ENCODE measurements around the gene DIP2C. TPM values are rescaled to one million over a fixed set of nuclear protein-coding genes. Genes with fewer than 3 reads are reported as not detected.

DIP2C gene
- total RNA-seq, 1 donor, result 19.9 TPM

DNA sequence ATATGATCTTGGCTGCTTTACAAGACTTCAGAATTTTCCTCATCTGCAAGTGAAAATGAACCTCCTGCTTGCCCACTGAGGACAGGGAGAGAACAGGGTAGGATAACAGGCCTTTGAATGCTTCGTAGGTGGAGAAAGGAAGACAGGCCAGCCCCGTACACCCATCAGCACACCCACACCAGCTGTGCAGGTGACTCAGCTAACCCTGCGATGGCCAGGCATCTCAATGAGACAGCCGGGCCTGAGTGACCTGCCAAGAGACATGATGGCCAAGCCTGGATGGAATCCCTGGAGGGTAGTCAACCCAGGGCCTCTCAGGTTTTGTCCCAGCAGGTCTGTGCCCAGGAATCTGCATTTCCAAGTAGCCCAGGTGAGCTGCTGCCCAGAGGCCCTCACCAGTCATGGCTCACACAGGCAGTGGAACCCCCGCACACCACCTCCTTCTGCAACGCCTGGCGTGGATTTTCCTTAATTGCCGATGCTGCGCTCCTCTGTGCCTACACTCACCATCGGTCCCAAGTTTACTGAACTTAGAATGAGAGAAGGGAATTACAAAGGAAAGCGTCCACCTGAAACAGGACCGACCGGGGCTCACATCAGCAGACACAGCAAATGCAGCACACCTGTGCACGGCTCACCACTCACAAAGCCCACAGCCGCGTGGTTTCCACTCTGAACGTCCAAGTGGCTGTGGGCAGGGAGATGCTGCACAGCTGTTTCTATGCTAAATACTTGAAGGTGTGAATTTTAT, 163.7 kb downstream of the DIP2C start:
- DNase-seq (ENCODE audit: low read depth), result no peak
- no peak overlapping the region for H3K4me3 ChIP-seq (ENCODE audit: low read depth, low read length)
- TF ChIP-seq, protein P1, sequence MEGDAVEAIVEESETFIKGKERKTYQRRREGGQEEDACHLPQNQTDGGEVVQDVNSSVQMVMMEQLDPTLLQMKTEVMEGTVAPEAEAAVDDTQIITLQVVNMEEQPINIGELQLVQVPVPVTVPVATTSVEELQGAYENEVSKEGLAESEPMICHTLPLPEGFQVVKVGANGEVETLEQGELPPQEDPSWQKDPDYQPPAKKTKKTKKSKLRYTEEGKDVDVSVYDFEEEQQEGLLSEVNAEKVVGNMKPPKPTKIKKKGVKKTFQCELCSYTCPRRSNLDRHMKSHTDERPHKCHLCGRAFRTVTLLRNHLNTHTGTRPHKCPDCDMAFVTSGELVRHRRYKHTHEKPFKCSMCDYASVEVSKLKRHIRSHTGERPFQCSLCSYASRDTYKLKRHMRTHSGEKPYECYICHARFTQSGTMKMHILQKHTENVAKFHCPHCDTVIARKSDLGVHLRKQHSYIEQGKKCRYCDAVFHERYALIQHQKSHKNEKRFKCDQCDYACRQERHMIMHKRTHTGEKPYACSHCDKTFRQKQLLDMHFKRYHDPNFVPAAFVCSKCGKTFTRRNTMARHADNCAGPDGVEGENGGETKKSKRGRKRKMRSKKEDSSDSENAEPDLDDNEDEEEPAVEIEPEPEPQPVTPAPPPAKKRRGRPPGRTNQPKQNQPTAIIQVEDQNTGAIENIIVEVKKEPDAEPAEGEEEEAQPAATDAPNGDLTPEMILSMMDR (IDR thresholded peaks at IDR 0.05; ENCODE audit: insufficient read depth, low read depth, low read length), result no peak

DNA sequence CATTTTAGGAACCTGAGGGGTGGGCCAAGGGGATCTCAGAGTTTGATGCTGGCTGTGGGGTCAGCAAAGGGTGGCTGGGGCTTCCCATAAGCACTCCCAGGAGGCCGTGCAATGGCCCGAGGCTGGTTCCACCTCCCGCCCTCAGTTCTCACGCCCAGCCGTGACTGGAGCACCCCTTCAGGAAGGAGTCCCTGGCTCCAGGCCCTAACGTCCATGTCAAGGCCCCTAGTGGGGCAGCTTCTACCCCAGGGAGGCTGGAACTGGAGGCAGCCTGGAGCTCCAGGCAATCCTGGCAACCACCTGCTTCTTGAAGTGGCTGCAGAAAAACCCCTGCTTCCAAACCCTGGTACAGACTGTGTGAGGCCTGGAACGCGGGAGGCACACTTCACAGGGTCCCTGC, 165.5 kb downstream of the DIP2C start:
- no peak overlapping the region for H3K4me3 ChIP-seq (ENCODE audit: low read depth, low read length)
- DNase-seq (ENCODE audit: low read depth), result no peak
- TF ChIP-seq, protein P1 (IDR thresholded peaks at IDR 0.05; ENCODE audit: insufficient read depth, low read depth, low read length), result no peak

DNA sequence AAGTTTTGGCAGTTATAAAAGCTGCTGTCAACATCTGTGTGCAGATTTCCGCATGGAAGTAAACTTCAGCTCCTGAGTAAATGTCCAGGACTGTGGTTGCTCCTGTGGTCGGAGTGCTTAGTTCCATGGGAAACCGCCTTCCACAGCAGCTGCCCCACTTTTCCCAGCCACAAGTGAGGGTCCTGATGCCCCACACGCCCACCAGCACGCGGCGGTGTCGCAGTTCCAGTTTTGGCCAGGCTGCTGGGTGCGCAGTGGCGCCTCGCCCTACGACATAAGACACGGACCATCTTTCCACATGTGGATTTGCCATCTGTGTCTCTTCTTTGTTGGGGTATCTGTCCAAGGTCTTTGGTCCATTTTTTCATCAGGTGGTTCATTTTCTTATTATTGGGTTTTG, 167.1 kb downstream of the DIP2C start:
- no peak for DNase-seq (ENCODE audit: low read depth)
- TF ChIP-seq, protein P1 (IDR thresholded peaks at IDR 0.05; ENCODE audit: insufficient read depth, low read depth, low read length), result no peak
- no peak overlapping the region for H3K4me3 ChIP-seq (ENCODE audit: low read depth, low read length)

DNA sequence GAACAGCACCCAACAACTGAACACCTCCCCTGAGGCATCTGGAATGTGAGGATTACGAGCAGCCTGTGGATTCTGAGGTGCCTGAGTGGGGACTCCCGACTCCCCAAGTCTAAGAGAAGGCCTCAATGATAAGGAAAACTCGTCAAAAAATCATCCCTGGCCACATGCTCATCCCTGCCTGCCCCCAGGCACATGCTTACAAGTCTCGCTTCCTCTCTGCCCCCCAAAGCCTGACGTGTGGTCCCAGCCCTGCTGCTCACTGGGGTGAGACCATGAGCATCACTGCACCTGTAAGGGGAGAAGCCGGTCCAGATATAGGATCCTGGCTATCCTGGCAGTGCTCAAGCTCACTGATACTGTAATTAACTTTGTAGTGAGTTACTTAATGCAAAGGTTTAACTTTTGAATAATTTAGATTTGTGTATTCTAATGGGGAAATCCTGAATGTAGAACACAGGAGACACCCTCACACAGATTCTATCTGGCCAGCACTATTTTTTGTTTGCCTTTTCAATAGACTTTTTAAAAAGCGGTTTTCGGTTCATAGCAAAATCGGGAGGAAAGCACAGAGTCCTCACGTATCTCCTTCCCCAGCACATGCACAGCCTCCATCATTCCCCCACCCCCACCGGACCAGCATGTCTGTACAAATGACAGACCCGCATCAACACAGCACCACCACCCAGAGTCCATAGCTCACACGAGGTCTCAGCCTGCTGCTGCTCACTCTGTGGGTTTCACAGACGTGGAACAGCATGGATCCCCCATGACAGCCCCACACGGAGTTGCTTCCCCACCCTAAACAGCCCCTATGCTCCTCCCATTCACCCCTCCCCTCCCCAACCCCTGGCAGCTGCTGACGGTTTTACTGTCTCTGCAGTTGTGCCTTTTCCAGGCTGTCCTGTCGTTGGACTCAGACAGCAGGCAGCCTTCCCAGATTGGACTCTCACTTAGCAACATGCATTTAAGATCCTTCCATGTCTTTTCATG, 167.9 kb downstream of the DIP2C start:
- TF ChIP-seq, protein P1 (IDR thresholded peaks at IDR 0.05; ENCODE audit: insufficient read depth, low read depth, low read length), result no peak
- no peak overlapping the region for H3K4me3 ChIP-seq (ENCODE audit: low read depth, low read length)
- DNase-seq (ENCODE audit: low read depth), result peak; percentile 23

DNA sequence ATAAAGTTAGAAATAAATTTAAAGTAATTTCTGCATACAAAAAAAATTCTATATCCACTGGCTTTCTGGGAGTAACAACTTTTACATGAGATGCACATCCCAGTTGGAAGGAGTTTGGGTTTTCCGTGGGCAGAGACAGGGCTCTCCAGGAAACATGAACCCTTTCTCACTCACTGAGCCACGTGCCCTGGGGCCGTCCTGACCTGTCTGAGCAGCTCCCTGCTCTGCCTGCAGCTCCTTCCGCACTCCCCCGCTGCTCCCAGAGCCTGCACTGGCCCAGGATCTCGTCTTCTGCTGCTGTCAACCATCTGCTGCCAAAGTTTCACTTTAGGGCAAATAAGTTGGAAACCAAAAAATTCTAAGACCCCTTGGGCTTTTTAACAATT, 169.1 kb downstream of the DIP2C start:
- DNase-seq (ENCODE audit: low read depth), result peak; percentile 63

DNA sequence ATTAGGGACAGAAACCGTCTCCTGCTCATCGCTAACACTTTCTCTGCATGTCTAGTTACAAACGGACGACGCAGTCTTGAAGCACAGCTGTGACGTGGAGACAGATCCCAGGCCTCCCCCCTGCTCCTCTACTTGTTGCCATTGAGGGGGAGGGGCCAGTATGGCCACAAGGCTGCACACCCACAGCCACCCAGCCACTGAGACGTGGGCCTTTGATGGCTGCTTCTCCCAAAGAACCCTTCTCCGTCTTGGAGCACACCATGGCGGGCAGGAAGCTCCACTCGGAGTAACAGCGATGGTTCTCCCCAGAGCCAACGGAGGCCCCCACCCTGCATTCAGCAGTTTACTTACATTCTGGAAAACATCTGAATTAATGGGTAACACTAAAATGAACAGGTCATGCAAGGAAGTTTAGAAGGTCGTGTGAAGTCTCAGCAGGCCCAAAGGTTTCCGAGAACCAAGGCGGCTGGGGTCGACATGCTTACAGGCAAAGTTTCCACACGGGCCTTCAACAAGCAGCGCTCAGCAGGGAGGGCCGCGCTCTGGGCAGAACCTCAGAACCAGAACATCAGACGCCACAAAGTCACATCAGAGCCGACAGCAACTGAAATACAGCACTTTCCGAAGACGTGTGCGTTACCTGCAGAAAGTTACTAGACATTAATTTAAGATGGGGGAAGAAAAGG, 169.6 kb downstream of the DIP2C start:
- no peak for DNase-seq (ENCODE audit: low read depth)
- TF ChIP-seq, protein P1 (IDR thresholded peaks at IDR 0.05; ENCODE audit: insufficient read depth, low read depth, low read length), result no peak

More for the DNA sequence above, 169.1 kb downstream of the DIP2C start:
- TF ChIP-seq, protein P1 (IDR thresholded peaks at IDR 0.05; ENCODE audit: insufficient read depth, low read depth, low read length), result no peak
- no peak overlapping the region for H3K4me3 ChIP-seq (ENCODE audit: low read depth, low read length)

More for the DNA sequence above, 169.6 kb downstream of the DIP2C start:
- no peak overlapping the region for H3K4me3 ChIP-seq (ENCODE audit: low read depth, low read length)
